Kidney capillary endothelial cell (primary cell): ENCODE measurements around the gene GPR156.

Source experiments
- DNase-seq: peaks from one replicate; pipeline ENCODE4 v3.0.0-alpha.2; 2018; ENCODE audit warnings: low spot score

The GPR156 gene

DNA sequence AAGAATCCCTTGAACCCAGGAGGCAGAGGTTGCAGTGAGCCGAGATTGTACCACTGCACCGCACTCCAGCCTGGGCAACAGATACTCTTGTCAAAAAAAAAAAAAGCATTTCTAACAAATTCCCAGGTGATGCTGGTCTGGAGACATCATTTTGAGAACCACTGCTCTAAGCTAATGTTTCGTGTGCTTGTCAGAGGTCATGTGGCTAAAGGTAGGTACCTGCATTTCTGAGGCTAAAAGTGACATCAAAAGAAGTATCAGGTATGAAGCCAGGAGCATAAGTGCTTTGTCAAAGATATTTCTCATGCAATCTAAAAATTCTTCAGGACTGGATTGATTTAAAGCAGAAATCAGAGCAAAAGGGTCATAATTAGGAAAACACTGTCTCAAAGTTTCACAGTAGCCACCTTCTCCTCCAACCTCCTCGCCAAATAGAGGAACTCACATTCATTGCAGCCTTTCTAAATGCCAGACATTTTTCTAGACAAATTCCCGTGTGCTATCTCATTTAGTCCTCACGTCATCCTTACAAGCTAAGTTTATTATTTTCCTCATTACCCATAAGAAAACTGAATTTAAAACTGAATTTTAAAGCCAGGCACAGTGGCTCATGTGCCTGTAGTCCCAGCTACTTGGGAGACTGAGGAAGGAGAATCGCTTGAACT, 165.0 kb downstream of the GPR156 start:
- no peak for DNase-seq
